Stimulated activated CD4-positive, alpha-beta T cell treated with anti-CD3 and anti-CD28 coated beads, TNF-alpha, amount 100 ng/mL, for 24 hours (primary cell): ENCODE data around the gene TLR2.

ENCODE experiments used
- DNase-seq, 3 experiments: peaks; one replicate each; pipeline ENCODE4 v3.0.0-alpha.2; 2020; ENCODE audit warnings: low read depth in 3 of 3

The TLR2 gene

GRCh38 chr4:153684182-153684970, at the start of gene TLR2:
Gene TLR2 (plus strand): TSS chr4:153684280. CDS start chr4:153702908, 18,628 bp downstream.
- peak; percentile 38 to 67 (median 42) for DNase-seq

- DNase-seq, result no peak
These were observed 49.2 kb upstream of the TLR2 start for GRCh38 chr4:153634738-153635353.

GRCh38 chr4:153635846-153636245, 48.2 kb upstream of the TLR2 start:
- no peak for DNase-seq

- DNase-seq, result no peak
These were observed 46.9 kb upstream of the TLR2 start for GRCh38 chr4:153637201-153637600.

- DNase-seq, result no peak
These were observed 46.1 kb upstream of the TLR2 start for GRCh38 chr4:153638011-153638410.

- DNase-seq, result no peak
These were observed 45.1 kb upstream of the TLR2 start for GRCh38 chr4:153638999-153639398.

- no peak for DNase-seq
These were observed 44.0 kb upstream of the TLR2 start for GRCh38 chr4:153639833-153640802.

- no peak for DNase-seq
These were observed 42.5 kb upstream of the TLR2 start for GRCh38 chr4:153641532-153641931.

GRCh38 chr4:153643406-153644383, 40.4 kb upstream of the TLR2 start:
- no peak for DNase-seq

- peak in 1 of 3 experiments; percentile 26 for DNase-seq
These were observed 38.9 kb upstream of the TLR2 start for GRCh38 chr4:153645183-153645582.

- no peak for DNase-seq
These were observed 37.8 kb upstream of the TLR2 start for GRCh38 chr4:153646261-153646660.

- no peak for DNase-seq
These were observed 37.1 kb upstream of the TLR2 start for GRCh38 chr4:153646978-153647377.

- DNase-seq, result no peak
These were observed 36.1 kb upstream of the TLR2 start for GRCh38 chr4:153647975-153648374.

- DNase-seq, result no peak
These were observed 34.5 kb upstream of the TLR2 start for GRCh38 chr4:153649572-153649991.

- DNase-seq, result no peak
These were observed 33.0 kb upstream of the TLR2 start for GRCh38 chr4:153651116-153651515.

- peak in 2 of 3 experiments; percentile 27 to 55 for DNase-seq
These were observed 32.5 kb upstream of the TLR2 start for GRCh38 chr4:153651587-153651986.

- DNase-seq, result peak in 1 of 3 experiments; percentile 19
These were observed 31.9 kb upstream of the TLR2 start for GRCh38 chr4:153652051-153652784.

- no peak for DNase-seq
These were observed 29.0 kb upstream of the TLR2 start for GRCh38 chr4:153655002-153655541.

- DNase-seq, result no peak
These were observed 28.2 kb upstream of the TLR2 start for GRCh38 chr4:153655928-153656327.
